A204.1 (cell line): ENCODE results near the gene HIC1.

Source experiments
- FAIRE-seq: peaks from 2 replicates; lab custom pipeline; 2012; peaks lifted over from hg19 to GRCh38; lab: Jason Lieb, UNC

HIC1 gene

DNA sequence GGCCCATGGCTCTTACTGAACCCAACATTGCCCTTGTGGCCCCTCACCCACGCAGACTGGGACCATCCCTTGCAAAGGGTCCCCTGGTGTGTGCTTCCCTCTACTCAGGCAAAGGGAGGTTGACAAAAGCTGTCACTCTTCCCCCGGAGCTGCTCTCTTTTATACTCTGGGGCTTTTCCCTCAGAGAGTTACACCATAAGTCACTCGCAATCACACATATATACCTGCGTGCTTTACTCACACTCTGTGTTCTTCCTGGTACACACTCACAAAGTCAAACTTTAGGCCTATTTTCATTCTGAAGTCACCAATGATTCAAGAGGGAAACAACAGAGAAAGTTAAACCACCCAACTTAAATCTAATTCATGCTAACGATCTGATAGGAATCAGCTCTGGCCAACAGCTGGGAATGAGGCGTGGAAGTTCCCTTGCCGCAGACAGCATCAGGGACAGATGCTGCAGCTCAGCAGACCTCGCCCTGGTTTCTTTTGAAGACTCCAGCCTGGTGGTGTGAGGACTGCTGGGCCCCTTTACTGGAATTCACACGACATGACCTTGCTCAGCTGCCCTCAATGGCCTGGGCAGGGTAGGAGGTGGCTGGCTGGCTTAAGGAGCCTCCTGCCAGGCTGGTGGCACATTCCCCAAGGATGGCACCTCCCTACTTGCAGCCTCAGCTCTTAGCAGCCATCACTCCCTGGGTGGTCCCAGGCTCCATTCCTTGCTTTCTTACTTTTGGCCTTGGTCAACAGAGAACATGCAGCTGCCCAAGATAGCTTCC is 27.3 kb downstream of the HIC1 start:
- FAIRE-seq: no peak

- FAIRE-seq: no peak
Measured at GRCh38 chr17:2083613-2084035, 28.7 kb downstream of the HIC1 start.

- FAIRE-seq: no peak
Measured at GRCh38 chr17:2084036-2084765, 29.3 kb downstream of the HIC1 start.

GRCh38 chr17:2084766-2085647 is 30.1 kb downstream of the HIC1 start:
- FAIRE-seq: no peak

DNA sequence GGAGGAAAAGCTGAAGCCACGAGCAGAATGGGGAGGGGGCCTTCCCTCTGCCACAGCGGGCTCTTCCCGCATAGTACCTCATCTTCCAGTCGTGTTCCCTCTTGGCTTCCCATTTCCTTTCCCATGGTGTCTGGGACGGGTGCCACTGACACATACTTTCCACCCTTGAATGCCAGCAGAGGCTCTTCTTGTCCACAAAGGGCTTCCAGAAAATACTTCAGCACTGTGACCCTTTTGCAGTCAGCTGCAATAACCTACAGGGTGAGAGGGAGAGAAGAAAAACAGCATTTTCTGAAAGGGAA is 30.7 kb downstream of the HIC1 start:
- FAIRE-seq: no peak

DNA sequence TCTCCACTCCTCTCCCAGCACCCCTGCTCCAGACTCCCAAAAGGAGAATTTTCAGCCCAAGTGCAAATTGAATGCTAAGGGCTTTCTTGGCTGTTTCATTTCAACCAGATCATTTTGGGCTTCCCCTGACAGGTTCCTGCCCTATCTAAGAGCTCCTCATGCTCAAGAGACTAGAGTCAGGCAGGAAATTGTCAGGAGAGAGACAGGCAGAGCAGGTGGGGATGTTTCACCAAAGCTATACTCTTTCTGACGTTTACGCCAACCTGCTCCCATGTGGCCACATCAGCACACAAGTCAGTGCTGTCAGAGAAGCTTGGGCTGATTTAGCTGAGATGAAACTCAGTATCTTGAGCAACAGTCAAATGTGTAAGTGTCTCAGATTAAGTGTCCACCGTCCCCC is 31.4 kb downstream of the HIC1 start:
- FAIRE-seq: no peak

GRCh38 chr17:2087597-2088211 is 32.8 kb downstream of the HIC1 start:
- FAIRE-seq: no peak

GRCh38 chr17:2089021-2089422 is 34.1 kb downstream of the HIC1 start:
- no peak for FAIRE-seq

DNA sequence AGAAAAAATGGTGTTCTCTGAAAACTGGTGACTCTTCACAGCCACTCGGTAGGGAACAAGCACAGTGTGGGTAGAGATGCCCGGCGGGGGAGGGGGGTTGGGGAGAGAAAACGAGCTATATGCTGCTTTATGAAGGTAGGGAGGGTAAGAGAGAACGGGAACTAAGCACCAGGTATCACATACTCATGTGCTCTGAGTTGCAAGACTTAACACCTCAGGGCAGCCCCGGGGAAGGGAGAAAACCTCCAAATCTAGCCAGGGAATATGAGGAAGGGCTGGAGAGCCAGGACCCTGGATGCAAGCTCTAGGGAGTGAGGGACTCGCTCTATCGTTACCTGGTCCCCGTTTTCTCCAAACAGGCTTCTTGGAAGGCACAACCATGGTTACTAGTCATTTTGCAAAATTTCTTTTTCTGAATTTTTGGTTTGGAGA is 35.3 kb downstream of the HIC1 start:
- no peak for FAIRE-seq

DNA sequence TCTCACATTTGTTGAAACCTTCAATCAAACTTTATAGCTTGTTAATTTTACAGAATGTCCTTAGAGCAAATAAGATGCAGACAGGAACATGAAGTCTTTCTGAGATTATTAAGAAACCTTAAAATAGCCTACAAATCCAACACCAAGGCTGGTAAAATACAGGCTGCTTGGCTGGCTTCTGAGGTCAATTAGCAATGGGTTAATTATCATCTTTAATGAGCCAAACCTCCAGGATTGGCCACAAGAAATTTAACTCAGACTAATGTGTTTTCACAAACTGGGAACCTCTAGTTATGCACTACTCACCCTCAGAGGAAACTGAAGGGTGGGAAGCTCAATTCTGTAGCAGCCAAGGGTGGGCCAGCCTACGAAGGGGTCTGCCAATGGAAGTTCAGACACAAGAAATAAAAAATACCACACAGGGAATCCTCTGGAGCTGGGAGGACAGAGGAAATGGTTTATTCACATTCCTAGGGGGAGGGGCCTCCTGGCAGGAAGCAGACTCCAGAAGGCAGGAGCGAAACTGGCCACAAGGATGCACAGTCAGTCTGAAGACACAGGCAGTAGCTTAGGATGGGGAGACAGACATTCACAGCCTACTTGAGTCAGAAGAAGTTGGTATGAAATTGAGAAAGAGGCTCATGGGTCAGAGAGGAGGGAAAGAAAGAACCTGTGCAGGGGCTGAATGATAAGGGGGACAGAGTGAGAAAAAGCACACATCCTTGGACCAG is 36.1 kb downstream of the HIC1 start:
- FAIRE-seq: no peak

DNA sequence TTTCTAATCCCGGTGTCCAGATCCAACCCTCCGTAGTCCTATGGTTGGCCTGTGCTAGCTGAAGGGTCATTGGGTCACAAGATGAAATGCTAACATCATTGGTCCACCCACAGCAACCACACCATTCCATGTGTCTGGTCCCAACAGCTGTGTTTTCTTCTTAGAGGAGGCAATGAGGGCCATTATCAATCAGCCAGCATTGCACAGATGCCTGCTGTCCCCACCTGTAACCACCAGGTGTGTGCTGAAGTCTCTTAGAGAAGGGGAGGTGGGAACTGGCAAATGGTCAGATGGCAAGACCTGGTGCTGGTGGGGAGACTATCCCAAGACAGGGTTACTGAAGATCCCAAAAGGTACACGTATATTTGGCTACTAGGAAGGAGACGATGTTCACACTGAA is 37.4 kb downstream of the HIC1 start:
- no peak for FAIRE-seq

- FAIRE-seq: no peak
Measured at GRCh38 chr17:2093349-2093748, 38.4 kb downstream of the HIC1 start.

DNA sequence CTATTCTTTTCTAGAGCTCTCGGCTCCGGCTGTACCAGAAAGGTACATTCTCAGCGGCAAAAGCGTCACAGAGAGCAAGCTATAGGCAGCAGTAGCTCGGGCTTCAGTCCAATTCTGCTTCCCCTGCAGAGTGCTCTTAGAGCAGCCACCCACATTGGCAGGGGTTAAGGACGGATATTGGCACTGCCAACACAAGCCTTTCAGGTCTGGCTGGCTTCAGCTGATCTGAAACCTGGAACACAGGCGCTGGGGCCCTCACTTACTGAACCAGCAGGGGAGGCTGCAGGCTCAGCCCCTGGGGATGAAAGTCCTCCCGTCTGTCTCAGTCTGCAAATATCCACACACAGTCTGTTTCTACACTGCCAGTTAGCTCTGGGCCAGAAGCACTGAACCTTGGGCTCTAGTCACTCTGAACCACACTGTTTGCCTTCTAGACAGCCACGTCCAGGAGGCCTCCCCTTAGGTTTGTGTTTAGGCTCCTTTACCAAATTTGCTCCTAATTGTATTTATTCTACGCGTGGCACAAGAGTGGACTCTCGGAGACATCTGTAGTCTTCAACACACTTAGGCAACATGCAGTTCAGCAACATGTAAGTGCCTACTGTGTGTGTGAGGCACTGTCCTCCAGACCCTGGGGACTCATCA is 40.1 kb downstream of the HIC1 start:
- FAIRE-seq: no peak

DNA sequence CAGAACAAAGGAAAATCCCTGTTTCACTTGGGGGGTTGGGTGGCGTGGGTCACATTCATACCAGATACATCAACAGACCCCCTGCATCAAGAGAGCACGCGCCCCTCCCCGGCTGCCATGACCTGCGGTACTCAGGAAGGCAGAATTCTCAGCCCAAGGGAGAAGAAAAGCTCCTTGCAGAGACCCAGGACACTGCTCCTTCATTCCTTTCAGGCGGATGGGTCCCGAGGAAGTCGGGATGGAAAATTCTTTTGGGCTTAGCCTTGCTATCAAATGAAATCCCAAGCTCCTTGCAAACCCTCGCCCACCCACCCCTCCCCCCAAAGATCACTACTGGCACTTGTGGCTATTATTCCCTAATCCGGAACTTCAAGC is 40.6 kb downstream of the HIC1 start:
- no peak for FAIRE-seq

DNA sequence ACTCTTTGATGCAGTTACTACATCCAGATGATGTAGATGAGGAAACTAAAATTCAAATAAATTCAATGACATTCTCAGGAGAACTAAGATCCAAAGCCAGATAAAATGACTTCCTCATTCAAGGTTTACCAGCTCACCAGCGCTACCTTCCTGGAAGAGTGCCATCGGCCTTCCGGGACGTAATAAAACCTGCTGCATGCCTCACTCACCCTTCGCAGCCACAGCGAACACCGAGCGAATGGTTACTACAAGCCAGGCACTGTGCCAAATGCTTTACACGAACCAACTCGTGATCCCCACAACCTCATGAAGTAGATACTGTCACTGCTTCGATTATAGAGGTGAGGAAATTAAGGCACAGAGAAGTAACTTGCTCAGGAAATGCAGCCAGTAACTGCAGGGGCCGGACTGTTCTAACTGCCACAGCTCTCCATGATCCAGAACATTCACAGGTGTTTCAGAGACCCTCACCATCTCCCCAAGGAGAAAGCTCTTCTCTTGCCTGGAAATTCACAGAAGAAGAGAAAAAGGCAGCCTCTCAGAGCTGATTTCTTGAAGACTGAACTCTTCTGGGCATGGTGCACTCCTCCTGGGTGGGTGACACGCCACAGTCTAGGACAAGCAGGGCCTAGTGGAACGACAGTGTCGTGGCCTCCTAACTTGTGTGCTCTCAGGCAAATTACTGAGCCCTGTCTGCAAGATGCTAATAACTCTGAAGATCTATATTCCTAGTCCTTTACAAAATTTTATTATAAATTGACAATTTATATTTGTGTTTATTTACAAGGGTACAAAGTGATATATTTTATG is 46.8 kb downstream of the HIC1 start:
- FAIRE-seq: no peak

- FAIRE-seq: no peak
Measured at GRCh38 chr17:2102931-2103809, 48.3 kb downstream of the HIC1 start.

- FAIRE-seq: no peak
Measured at GRCh38 chr17:2105663-2106062, 50.8 kb downstream of the HIC1 start.

DNA sequence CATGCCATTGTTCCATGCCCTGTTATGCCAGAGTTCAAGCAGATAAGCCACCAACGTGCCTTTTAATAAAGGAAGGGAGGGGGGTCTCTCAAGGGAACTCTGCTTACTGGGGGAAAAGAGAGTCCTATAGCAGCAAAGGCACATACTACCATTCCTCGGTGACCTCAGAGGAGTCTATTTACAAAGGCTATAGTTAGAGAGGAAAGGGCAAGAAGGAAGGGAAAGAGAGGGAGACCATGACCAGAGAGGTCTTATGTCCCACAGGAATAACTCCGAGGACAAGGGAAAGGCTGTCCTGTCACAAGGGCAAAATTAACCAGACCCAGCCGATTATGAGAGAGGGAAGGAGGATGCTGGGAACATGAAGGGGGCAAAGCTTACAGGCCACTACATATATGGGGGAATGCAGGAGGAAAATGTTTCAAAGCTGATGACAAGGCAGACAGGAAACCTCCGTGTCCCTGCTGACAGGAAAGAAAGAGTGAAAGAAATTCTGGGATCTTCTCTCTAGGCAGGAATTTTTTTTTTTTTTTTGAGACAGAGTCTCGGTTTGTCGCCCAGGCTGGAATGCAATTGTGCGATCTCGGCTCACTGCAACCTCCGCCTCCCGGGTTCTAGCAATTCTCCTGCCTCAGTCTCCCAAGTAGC is 51.5 kb downstream of the HIC1 start:
- FAIRE-seq: no peak

DNA sequence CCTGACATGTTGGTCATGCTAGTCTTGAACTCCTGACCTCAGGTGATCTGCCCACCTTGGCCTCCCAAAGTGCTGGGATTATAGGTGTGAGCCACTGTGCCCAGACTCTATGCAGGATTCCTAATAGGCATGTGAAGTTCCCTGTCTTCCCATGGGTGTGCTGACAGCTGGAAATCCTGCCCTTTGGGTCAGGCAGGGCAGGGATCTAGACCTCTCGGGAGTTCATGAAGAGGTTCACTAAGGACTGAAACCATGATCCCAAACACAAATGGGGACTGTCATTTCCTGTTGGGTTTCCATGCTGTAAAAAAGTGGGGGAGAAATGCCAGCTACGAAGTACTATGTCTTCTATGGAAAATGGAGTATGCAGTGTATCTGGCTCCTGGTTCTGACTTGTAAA is 52.1 kb downstream of the HIC1 start:
- FAIRE-seq: no peak
